GM13977 (cell line): ENCODE measurements around the gene CCDC32.

Source experiments
- DNase-seq: peaks from one replicate; pipeline ENCODE4 v3.0.0; 2012; ENCODE audit warnings: low spot score
- in situ Hi-C: fragments of 300-500 bp; cut with MboI; formaldehyde crosslinking; loops from one replicate; pipeline ENCODE4 v1.12.0; 2022; ENCODE audit warnings: low sequenced_read_pairs, low pct_unique_long_range_greater_than_20kb, mixed read lengths, inconsistent platforms; ENCODE audit not compliant: unreplicated experiment
- TF ChIP-seq, protein P1 (sequence below): IDR thresholded peaks from 2 replicates; pipeline ENCODE4 v1.5.1; 2012; ENCODE audit warnings: mild to moderate bottlenecking, control low read depth; ENCODE audit not compliant: insufficient read depth; ENCODE audit errors: extremely low read depth, missing control alignments

Gene CCDC32

DNA sequence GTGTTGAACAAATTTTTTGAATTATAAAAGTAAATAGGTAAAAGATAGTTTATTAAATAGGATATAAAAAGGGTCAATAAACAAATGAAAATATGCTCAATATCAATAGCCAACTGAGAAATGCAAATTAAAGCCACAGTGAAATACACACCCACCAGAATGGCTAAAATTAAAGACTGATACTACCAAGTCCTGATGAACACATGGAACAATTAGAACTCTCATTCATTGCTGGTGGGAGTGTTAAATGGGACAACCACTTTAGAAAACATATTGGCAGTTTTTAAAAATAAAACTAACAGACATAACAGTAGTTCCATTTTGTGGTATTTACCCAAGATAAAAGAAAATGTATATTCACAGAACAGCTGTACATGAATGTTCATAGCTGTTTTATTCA, 41.2 kb downstream of the CCDC32 start:
- in situ Hi-C loops: no loop called here
- DNase-seq: no peak
- TF ChIP-seq, protein P1, sequence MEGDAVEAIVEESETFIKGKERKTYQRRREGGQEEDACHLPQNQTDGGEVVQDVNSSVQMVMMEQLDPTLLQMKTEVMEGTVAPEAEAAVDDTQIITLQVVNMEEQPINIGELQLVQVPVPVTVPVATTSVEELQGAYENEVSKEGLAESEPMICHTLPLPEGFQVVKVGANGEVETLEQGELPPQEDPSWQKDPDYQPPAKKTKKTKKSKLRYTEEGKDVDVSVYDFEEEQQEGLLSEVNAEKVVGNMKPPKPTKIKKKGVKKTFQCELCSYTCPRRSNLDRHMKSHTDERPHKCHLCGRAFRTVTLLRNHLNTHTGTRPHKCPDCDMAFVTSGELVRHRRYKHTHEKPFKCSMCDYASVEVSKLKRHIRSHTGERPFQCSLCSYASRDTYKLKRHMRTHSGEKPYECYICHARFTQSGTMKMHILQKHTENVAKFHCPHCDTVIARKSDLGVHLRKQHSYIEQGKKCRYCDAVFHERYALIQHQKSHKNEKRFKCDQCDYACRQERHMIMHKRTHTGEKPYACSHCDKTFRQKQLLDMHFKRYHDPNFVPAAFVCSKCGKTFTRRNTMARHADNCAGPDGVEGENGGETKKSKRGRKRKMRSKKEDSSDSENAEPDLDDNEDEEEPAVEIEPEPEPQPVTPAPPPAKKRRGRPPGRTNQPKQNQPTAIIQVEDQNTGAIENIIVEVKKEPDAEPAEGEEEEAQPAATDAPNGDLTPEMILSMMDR: no peak

DNA sequence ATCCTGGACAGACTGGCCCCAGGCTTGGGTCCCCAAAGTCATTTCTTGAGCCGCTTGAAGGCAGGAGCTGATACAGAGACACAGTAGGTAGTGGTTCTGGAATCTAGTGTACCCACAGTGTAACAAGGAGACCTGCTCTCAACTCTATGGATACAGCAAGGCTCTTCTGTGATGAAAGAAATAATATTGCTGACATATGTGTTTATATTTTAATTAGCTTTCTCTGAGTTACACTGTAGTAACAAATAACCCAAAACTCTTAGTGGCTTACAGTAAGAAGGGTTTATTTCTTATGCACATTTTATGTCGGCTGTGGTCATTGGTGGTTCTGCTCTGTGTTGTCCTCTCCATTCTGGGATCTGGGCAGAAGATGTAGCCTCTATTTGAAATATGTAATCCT, 48.5 kb downstream of the CCDC32 start:
- in situ Hi-C loops: no loop called here
- no peak for DNase-seq
- TF ChIP-seq, protein P1: no peak

- no peak for DNase-seq
- in situ Hi-C loops: no loop called here
- TF ChIP-seq, protein P1: no peak
These were observed 51.2 kb downstream of the CCDC32 start for GRCh38 chr15:40513609-40514008.

DNA sequence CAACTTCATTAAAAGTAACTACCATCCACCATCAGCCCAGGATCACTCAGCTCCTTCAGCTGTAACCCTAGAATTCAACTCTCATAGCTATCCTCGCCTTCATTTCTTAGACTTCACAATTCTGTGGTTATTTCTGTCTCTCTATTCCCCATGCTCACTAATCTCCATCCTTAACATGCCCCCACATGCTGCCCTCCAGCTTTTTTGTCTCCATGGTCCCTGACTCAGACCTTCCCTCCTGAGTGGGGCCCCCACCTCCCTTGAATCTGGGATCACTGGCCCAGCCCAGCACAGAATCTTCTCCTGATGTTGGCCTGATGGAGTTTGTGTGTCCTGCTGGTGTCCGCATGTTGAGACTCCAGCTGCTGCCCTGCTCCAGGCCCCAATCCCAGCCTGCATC, 52.4 kb downstream of the CCDC32 start:
- no peak for DNase-seq
- TF ChIP-seq, protein P1: no peak
- in situ Hi-C loops: no loop called here

DNA sequence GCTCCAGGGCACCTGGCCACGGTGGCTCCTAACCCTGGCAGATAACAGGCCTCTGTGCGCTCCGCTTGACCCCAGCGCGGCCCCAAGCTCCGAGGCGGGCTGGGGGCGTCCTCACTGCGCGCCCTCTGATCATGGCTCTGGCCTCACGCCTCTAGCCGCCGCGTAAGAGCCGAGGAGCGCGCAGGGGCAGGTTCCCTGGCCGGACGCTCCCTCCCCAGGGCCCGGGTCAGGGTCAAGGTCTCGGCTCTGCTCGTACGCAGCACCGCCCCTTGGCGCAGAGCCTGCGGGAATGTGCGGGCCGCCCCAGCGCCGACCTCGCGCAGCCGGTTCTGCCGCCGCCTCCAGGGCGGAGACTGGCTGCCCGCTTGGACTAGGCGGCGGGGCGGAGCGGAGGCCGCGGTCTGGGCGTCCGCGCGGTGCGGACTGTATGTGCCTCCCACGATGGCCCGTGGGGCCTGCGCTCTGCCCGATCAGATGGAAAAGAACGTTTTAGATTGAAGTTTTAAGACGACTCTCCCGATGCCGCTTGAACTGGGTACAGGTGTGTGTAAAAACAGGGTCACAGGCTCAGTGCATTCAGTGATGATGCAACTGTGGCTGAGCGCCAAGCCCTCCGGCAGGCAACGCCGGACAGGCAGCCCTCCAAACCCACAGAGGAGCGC, 53.2 kb downstream of the CCDC32 start:
- TF ChIP-seq, protein P1: no peak
- DNase-seq: peak; percentile 70
- in situ Hi-C loops: no loop called here

DNA sequence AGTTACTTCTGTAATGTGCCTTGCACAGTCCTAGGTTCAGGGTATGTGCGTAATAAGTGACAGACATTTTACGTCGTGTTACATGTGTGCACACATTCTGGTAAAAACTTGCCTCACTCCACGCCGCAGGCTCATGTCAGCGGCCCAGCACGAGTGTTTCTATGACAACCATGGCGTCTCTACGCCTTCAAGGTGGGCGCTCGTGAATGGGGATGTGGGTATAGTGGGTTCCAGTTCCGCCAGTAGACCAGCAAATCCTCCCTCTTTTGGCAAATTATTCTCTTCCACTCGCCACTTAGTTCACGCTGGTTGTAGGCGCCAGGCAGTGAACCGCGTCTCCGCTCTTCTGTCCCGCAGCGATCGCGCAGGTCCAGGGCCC, 53.8 kb downstream of the CCDC32 start:
- TF ChIP-seq, protein P1: no peak
- peak; percentile 58 for DNase-seq
- in situ Hi-C loops: no loop called here
